NCI-H2196 (cell line): ENCODE measurements around the gene MTMR2.
"Not testable (repeated sequence)": the region's sequence is repeated elsewhere in the genome, so short reads cannot be mapped to it uniquely, and the experiment has no call there.

Source experiments
- DNase-seq: peaks from one replicate; lab custom pipeline; 2025; ENCODE audit not compliant: unreplicated experiment; lab: John Stamatoyannopoulos, UW

Gene MTMR2

GRCh38 chr11:95827696-95828095 is 96.2 kb downstream of the MTMR2 start:
- DNase-seq: no peak

- no peak for DNase-seq
Measured at GRCh38 chr11:95821640-95822039, 102.3 kb downstream of the MTMR2 start.

- DNase-seq: no peak
Measured at GRCh38 chr11:95816037-95816436, 107.9 kb downstream of the MTMR2 start.

- not testable (repeated sequence) for DNase-seq
Measured at GRCh38 chr11:95811052-95811451, 112.9 kb downstream of the MTMR2 start.

- not testable (repeated sequence) for DNase-seq
Measured at GRCh38 chr11:95806464-95806863, 117.4 kb downstream of the MTMR2 start.

GRCh38 chr11:95805869-95806268 is 118.0 kb downstream of the MTMR2 start:
- no peak for DNase-seq

- no peak for DNase-seq
Measured at GRCh38 chr11:95803973-95804372, 119.9 kb downstream of the MTMR2 start.

- no peak for DNase-seq
Measured at GRCh38 chr11:95802806-95803205, 121.1 kb downstream of the MTMR2 start.

GRCh38 chr11:95800438-95800837 is 123.5 kb downstream of the MTMR2 start:
- no peak for DNase-seq

- DNase-seq: no peak
Measured at GRCh38 chr11:95799546-95799945, 124.4 kb downstream of the MTMR2 start.

GRCh38 chr11:95796501-95796900 is 127.4 kb downstream of the MTMR2 start:
- DNase-seq: no peak

GRCh38 chr11:95795627-95796295 is 128.1 kb downstream of the MTMR2 start:
- no peak for DNase-seq

GRCh38 chr11:95794086-95794485 is 129.8 kb downstream of the MTMR2 start:
- no peak for DNase-seq

GRCh38 chr11:95793116-95793515 is 130.8 kb downstream of the MTMR2 start:
- DNase-seq: no peak

GRCh38 chr11:95792700-95793099 is 131.2 kb downstream of the MTMR2 start:
- DNase-seq: no peak

GRCh38 chr11:95792200-95792599 is 131.7 kb downstream of the MTMR2 start:
- DNase-seq: no peak

GRCh38 chr11:95791709-95792033 is 132.2 kb downstream of the MTMR2 start:
- DNase-seq: no peak

GRCh38 chr11:95790933-95791708 is 132.8 kb downstream of the MTMR2 start:
- peak; percentile 52 for DNase-seq

- peak; percentile 97 for DNase-seq
Measured at GRCh38 chr11:95790123-95790932, 133.6 kb downstream of the MTMR2 start, which contains the start of gene CEP57. CEP57 (plus strand) TSS chr11:95790498; CDS start chr11:95790699, 201 bp downstream.

GRCh38 chr11:95789506-95790122 is 134.3 kb downstream of the MTMR2 start, which contains the start of gene FAM76B:
FAM76B (minus strand) TSS chr11:95789782; CDS start chr11:95789478, 304 bp downstream.
- peak; percentile 97 for DNase-seq

GRCh38 chr11:95788921-95789505 is 134.9 kb downstream of the MTMR2 start:
- peak; percentile 18 for DNase-seq
